Lower leg skin (tissue), 4 donors: ENCODE results near the gene NBEAL1. TPM values are rescaled to one million over a fixed set of nuclear protein-coding genes. Genes with fewer than 3 reads are reported as not detected.
"Not testable (repeated sequence)": the region's sequence is repeated elsewhere in the genome, so short reads cannot be mapped to it uniquely, and the experiment has no call there.

ENCODE experiments used
- DNase-seq, 2 donors: peaks; one replicate each; pipeline ENCODE4 v3.0.0-alpha.2; 2019; ENCODE audit warnings: low spot score in 2 of 2
- H3K4me3 ChIP-seq: fragments of 200-600 bp; sonication (generic); 2 replicates; pipeline ENCODE4 v1.5.1; 2017; ENCODE audit warnings: mild to moderate bottlenecking, low read depth; ENCODE audit not compliant: poor library complexity, severe bottlenecking
- POLR2A ChIP-seq, 2 donors: fragments of 450-650 bp; IDR thresholded peaks; one replicate each; pipeline ENCODE4 v1.6.1; 2016 to 2017; ENCODE audit warnings: antibody characterized with exemption in 2 of 2, mild to moderate bottlenecking in 1 of 2, moderate library complexity in 1 of 2
- WGBS, 2 donors: methylation state at CpG; one replicate each; pipeline ENCODE4 v1.1.5; 2018; 5-methylcytosine and 5-hydroxymethylcytosine counted together
- intact Hi-C: fragments of 100-400 bp; cut with DNase I; formaldehyde crosslinking; loops from one replicate; pipeline ENCODE4 v1.15.0; 2023; ENCODE audit warnings: low total_unique reads
- total RNA-seq, 4 donors: library from RNA; depleted of rRNA; stranded (reverse); fragments of >200 nt; gene quantifications; one replicate each; pipeline ENCODE4 v1.1.0, GENCODE V29; 2016
- TF ChIP-seq, protein P1 (sequence below), 3 donors: fragments of 450-650 bp; IDR thresholded peaks; one replicate each; pipeline ENCODE4 v1.5.1; 2016; ENCODE audit warnings: antibody characterized with exemption in 3 of 3, mild to moderate bottlenecking in 3 of 3, moderate library complexity in 2 of 3

Gene NBEAL1
- total RNA-seq, 4 donors from 2014 or later = 17.2 to 26.5 (median 21.6) TPM

- no peak overlapping the region for H3K4me3 ChIP-seq
- 88 to 90% methylated on average over 3 of the region's 3 CpGs for WGBS, 2 donors
- intact Hi-C loops = no loop called here
- no peak for DNase-seq
- TF ChIP-seq, protein P1, sequence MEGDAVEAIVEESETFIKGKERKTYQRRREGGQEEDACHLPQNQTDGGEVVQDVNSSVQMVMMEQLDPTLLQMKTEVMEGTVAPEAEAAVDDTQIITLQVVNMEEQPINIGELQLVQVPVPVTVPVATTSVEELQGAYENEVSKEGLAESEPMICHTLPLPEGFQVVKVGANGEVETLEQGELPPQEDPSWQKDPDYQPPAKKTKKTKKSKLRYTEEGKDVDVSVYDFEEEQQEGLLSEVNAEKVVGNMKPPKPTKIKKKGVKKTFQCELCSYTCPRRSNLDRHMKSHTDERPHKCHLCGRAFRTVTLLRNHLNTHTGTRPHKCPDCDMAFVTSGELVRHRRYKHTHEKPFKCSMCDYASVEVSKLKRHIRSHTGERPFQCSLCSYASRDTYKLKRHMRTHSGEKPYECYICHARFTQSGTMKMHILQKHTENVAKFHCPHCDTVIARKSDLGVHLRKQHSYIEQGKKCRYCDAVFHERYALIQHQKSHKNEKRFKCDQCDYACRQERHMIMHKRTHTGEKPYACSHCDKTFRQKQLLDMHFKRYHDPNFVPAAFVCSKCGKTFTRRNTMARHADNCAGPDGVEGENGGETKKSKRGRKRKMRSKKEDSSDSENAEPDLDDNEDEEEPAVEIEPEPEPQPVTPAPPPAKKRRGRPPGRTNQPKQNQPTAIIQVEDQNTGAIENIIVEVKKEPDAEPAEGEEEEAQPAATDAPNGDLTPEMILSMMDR (IDR thresholded peaks at IDR 0.05) = no peak
- no peak for TF ChIP-seq POLR2A (IDR thresholded peaks at IDR 0.05)
These were observed 24.2 kb upstream of the NBEAL1 start for GRCh38 chr2:202990501-202990900.

GRCh38 chr2:202997113-202997512, 17.6 kb upstream of the NBEAL1 start:
- intact Hi-C loops, DNase-seq, H3K4me3 ChIP-seq: not testable (repeated sequence)
- WGBS, 2 donors = 65 to 68% methylated on average over 3 of the region's 3 CpGs

DNA sequence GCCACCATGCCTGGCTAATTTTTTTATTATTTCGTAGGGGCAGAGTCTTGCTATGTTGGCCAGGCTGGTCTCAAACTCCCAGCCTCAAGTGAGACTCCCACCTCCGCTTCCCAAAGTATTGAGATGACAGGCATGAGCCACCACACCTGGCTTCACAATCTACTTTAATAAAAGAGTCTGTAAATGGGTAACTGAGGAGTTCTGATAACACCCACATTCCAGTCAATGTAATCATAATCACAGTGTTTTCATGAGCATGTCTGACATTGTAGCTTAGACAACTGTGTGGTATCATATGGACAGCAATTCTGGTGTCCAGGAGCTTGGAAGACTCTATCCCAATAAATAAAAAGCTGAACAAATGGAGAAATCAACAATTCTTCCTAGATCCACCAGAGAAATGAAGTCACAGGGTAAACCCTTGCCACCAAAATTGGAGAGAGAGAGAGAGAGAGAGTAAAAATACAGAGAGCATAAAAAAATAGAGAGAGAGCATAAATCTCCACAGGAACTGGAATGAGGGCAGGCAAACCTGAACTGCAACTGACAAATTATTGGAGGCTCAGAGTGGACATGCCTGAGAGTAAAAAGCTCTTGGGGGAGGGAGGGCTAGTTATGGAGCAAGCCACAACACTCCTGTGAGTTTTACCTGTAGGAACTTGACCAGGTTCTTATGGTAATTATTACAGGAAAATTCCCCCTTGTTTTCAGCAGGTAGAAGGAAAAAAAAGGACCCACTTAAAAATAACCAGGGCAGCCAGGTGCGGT, 12.4 kb upstream of the NBEAL1 start:
- H3K4me3 ChIP-seq = no peak overlapping the region
- 74 to 80% methylated on average over 3 of the region's 3 CpGs for WGBS, 2 donors
- no peak for TF ChIP-seq POLR2A (IDR thresholded peaks at IDR 0.05)
- TF ChIP-seq, protein P1 (IDR thresholded peaks at IDR 0.05) = no peak
- intact Hi-C loops = no loop called here
- DNase-seq = no peak

GRCh38 chr2:203003716-203004115, 11.0 kb upstream of the NBEAL1 start:
- no peak for DNase-seq
- intact Hi-C loops = no loop called here
- TF ChIP-seq, protein P1 (IDR thresholded peaks at IDR 0.05) = no peak
- no peak for TF ChIP-seq POLR2A (IDR thresholded peaks at IDR 0.05)
- 91 to 94% methylated on average over 8 of the region's 8 CpGs for WGBS, 2 donors
- H3K4me3 ChIP-seq = no peak overlapping the region

GRCh38 chr2:203016716-203017115, 2.0 kb downstream of the NBEAL1 start:
- DNase-seq = no peak
- TF ChIP-seq POLR2A (IDR thresholded peaks at IDR 0.05) = no peak
- TF ChIP-seq, protein P1 (IDR thresholded peaks at IDR 0.05) = no peak
- 38 to 43% methylated on average over 3 of the region's 3 CpGs for WGBS, 2 donors
- intact Hi-C loops = no loop called here
- H3K4me3 ChIP-seq = no peak overlapping the region

DNA sequence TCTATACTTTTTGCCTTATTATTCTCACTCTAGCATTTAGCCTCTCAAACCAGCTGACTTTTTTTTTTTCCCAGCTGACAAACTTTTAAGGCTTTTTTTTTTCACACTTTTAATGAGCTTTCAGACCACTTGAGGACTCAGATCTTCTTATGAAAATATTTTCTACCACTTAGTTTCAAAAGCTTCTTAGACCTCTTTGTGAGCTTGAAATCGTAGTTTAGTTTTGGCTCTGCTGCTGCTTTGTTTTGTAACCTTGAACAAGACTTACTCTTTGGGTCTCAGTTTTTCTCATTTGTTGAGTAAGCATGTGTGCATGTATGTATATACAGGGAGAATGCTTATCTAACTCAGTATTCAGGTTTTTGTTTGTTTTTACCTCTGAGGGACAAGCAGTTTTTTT, 3.5 kb downstream of the NBEAL1 start:
- TF ChIP-seq, protein P1 (IDR thresholded peaks at IDR 0.05) = no peak
- no peak for TF ChIP-seq POLR2A (IDR thresholded peaks at IDR 0.05)
- no peak for DNase-seq
- intact Hi-C loops = no loop called here
- WGBS, 2 donors = 0 to 13% methylated on average over 1 of the region's 1 CpG
- H3K4me3 ChIP-seq = no peak overlapping the region
